ENCODE results near the gene CLPTM1.

DNA sequence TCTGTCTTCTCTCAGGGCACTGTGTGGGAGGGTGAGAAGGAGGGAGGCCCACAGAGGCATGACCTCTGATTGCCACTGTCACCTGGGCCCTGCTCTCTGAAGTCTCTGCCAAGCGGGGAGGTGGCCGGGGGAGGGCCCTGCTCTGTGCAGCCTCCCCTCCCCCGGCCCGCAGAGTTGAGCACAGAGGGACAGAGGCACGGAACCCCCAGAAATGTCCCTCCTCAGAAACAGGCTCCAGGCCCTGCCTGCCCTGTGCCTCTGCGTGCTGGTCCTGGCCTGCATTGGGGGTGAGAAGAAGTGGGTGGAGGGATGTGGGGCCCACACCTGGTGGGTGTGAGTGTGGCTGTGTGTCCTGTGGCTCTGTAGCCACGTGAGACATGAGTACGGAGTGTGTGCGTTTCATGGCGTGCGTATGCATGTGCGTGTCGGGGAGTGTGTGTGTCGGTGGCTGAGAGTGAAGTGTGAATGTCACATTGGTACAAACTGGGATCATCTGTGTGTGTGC, 13.1 kb upstream of the CLPTM1 start, which contains the start of gene APOC4:
- TF ChIP-seq, protein P1, sequence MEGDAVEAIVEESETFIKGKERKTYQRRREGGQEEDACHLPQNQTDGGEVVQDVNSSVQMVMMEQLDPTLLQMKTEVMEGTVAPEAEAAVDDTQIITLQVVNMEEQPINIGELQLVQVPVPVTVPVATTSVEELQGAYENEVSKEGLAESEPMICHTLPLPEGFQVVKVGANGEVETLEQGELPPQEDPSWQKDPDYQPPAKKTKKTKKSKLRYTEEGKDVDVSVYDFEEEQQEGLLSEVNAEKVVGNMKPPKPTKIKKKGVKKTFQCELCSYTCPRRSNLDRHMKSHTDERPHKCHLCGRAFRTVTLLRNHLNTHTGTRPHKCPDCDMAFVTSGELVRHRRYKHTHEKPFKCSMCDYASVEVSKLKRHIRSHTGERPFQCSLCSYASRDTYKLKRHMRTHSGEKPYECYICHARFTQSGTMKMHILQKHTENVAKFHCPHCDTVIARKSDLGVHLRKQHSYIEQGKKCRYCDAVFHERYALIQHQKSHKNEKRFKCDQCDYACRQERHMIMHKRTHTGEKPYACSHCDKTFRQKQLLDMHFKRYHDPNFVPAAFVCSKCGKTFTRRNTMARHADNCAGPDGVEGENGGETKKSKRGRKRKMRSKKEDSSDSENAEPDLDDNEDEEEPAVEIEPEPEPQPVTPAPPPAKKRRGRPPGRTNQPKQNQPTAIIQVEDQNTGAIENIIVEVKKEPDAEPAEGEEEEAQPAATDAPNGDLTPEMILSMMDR (IDR thresholded peaks at IDR 0.05), result no peak
- TF ChIP-seq POLR2A (IDR thresholded peaks at IDR 0.05) (no peak), POLR2AphosphoS5 (IDR thresholded peaks at IDR 0.05) (no peak)

All from breast epithelium (tissue), 3 donors.